Liver (tissue), 9 donors: ENCODE results near the gene WDR77. TPM values are rescaled to one million over a fixed set of nuclear protein-coding genes. Genes with fewer than 3 reads are reported as not detected.

ENCODE experiments used
- DNase-seq: peaks from one replicate; pipeline ENCODE4 v3.0.0-alpha.2; 2017; ENCODE audit warnings: low spot score
- H3K27ac ChIP-seq, 2 donors: one replicate each; pipeline ENCODE4 v1.7.0; 2013; ENCODE audit warnings: inconsistent platforms in 2 of 2, low read length in 2 of 2, control low read depth in 1 of 2, low read depth in 1 of 2, mild to moderate bottlenecking in 1 of 2
- H3K27me3 ChIP-seq, 4 donors: one replicate each; pipeline versions ENCODE4 v1.6.1 to v1.7.0; 2013; ENCODE audit warnings: low read length in 3 of 4, inconsistent platforms in 1 of 4, mild to moderate bottlenecking in 1 of 4, moderate library complexity in 1 of 4; ENCODE audit not compliant: control insufficient read depth in 4 of 4, insufficient read depth in 4 of 4
- H3K36me3 ChIP-seq, 4 donors: one replicate each; pipeline versions ENCODE4 v1.6.1 to v1.7.0; 2013; ENCODE audit warnings: low read length in 3 of 4, mild to moderate bottlenecking in 3 of 4, low read depth in 1 of 4, moderate library complexity in 1 of 4; ENCODE audit not compliant: control insufficient read depth in 4 of 4, insufficient read depth in 3 of 4
- H3K4me1 ChIP-seq, 4 donors: one replicate each; pipeline versions ENCODE4 v1.6.1 to v1.7.0; 2013; ENCODE audit warnings: low read length in 3 of 4, mild to moderate bottlenecking in 3 of 4, moderate library complexity in 1 of 4; ENCODE audit not compliant: control insufficient read depth in 4 of 4, insufficient read depth in 4 of 4
- H3K4me3 ChIP-seq, 3 donors: one replicate each; pipeline versions ENCODE4 v1.6.1 to v1.7.0; 2013; ENCODE audit warnings: low read length in 3 of 3, control low read depth in 1 of 3, low read depth in 1 of 3, mild to moderate bottlenecking in 1 of 3
- H3K9ac ChIP-seq, 2 donors: one replicate each; pipeline ENCODE4 v1.7.0; 2013; ENCODE audit warnings: low read length in 2 of 2, mild to moderate bottlenecking in 2 of 2, moderate library complexity in 2 of 2, control low read depth in 1 of 2, low read depth in 1 of 2
- H3K9me3 ChIP-seq, 4 donors: one replicate each; pipeline versions ENCODE4 v1.6.1 to v1.7.0; 2013; ENCODE audit warnings: low read length in 3 of 4; ENCODE audit not compliant: control insufficient read depth in 4 of 4
- ATF3 ChIP-seq: IDR thresholded peaks from 2 replicates; pipeline ENCODE4 v1.6.1; 2016; ENCODE audit warnings: antibody characterized with exemption
- CTCF ChIP-seq: fragments of 150-350 bp; IDR thresholded peaks from 2 replicates; pipeline ENCODE4 v1.5.1; 2017; ENCODE audit warnings: improper control_type of control experiment, low read depth, low read length; ENCODE audit not compliant: missing input control
- EGR1 ChIP-seq, 2 donors: IDR thresholded peaks; 2 replicates each; pipeline ENCODE4 v1.6.1; 2016 to 2018; ENCODE audit warnings: antibody characterized with exemption in 2 of 2, low read depth in 2 of 2
- FOXA1 ChIP-seq: IDR thresholded peaks from 2 replicates; pipeline ENCODE4 v1.6.1; 2016; ENCODE audit warnings: antibody characterized with exemption
- FOXA2 ChIP-seq: IDR thresholded peaks from 2 replicates; pipeline ENCODE4 v1.6.1; 2016; ENCODE audit warnings: antibody characterized with exemption
- GABPA ChIP-seq, 2 donors: IDR thresholded peaks in 1 of 2; conservative IDR thresholded peaks in 1 of 2; 2 replicates each; pipeline ENCODE4 v1.6.1; 2016; ENCODE audit warnings: antibody characterized with exemption in 2 of 2, mild to moderate bottlenecking in 1 of 2, moderate library complexity in 1 of 2
- HNF4A ChIP-seq, 2 donors: conservative IDR thresholded peaks; 2 replicates each; pipeline ENCODE4 v1.6.1; 2016; ENCODE audit warnings: antibody characterized with exemption in 2 of 2, mild to moderate bottlenecking in 2 of 2
- HNF4G ChIP-seq: IDR thresholded peaks from 2 replicates; pipeline ENCODE4 v1.6.1; 2016; ENCODE audit warnings: antibody characterized with exemption
- JUND ChIP-seq, 2 donors: IDR thresholded peaks; 2 replicates each; pipeline ENCODE4 v1.6.1; 2016; ENCODE audit warnings: antibody characterized with exemption in 2 of 2
- MAX ChIP-seq: IDR thresholded peaks from 2 replicates; pipeline ENCODE4 v1.6.1; 2016; ENCODE audit warnings: antibody characterized with exemption
- NR2F2 ChIP-seq: IDR thresholded peaks from 2 replicates; pipeline ENCODE4 v1.6.1; 2016; ENCODE audit warnings: antibody characterized with exemption
- RAD21 ChIP-seq, 2 donors: IDR thresholded peaks; 2 replicates each; pipeline ENCODE4 v1.6.1; 2016; ENCODE audit warnings: antibody characterized with exemption in 2 of 2, mild to moderate bottlenecking in 2 of 2
- REST ChIP-seq: IDR thresholded peaks from 2 replicates; pipeline ENCODE4 v1.6.1; 2016; ENCODE audit warnings: antibody characterized with exemption, mild to moderate bottlenecking
- RXRA ChIP-seq, 2 donors: IDR thresholded peaks; 2 replicates each; pipeline ENCODE4 v1.6.1; 2017 to 2018; ENCODE audit warnings: antibody characterized with exemption in 2 of 2, mild to moderate bottlenecking in 1 of 2
- SP1 ChIP-seq: IDR thresholded peaks from 2 replicates; pipeline ENCODE4 v1.6.1; 2018; ENCODE audit warnings: antibody characterized with exemption, mild to moderate bottlenecking
- TAF1 ChIP-seq: conservative IDR thresholded peaks from 2 replicates; pipeline ENCODE4 v1.6.1; 2016; ENCODE audit warnings: antibody characterized with exemption, mild to moderate bottlenecking
- YY1 ChIP-seq: IDR thresholded peaks from 2 replicates; pipeline ENCODE4 v1.6.1; 2016; ENCODE audit warnings: antibody characterized with exemption, mild to moderate bottlenecking
- ZBTB33 ChIP-seq: IDR thresholded peaks from 2 replicates; pipeline ENCODE4 v1.6.1; 2016; ENCODE audit warnings: antibody characterized with exemption
- WGBS: extraction: QIAGEN DNeasy Blood & Tissue Kit; methylation state at CpG from one replicate; pipeline ENCODE4 v1.1.7; 2013; 5-methylcytosine and 5-hydroxymethylcytosine counted together
- polyA plus RNA-seq, 2 donors: library from polyadenylated mRNA; stranded (reverse) in 1 of 2; unstranded in 1 of 2; fragments of 200-250 nt in 1 of 2; fragments of >200 nt in 1 of 2; fragmentation: Nextera tagmentation in 1 of 2; extraction: Ambion mirVana in 1 of 2; gene quantifications; one replicate each; pipeline versions ENCODE4 v1.2.1 to v1.2.3, GENCODE V29; 2013 to 2015
- total RNA-seq, 2 donors: library from RNA; depleted of rRNA; stranded (reverse); fragments of >200 nt; gene quantifications; one replicate each; pipeline ENCODE4 v1.2.3, GENCODE V29; 2014
- donor health status: healthy.
- donor health status: healthy.
- donor health status: healthy.
- donor health status: healthy.
- donor health status: healthy.

Gene WDR77
- total and polyA plus RNA-seq, 4 donors, result 12.7 to 25.3 (median 19.9) TPM

GRCh38 chr1:111448482-111448917 is 556 bp downstream of the WDR77 start:
- TF ChIP-seq REST (no peak), HNF4G (no peak), MAX (no peak), ATF3 (no peak), FOXA1 (no peak), FOXA2 (no peak), HNF4A (conservative IDR thresholded peaks at IDR 0.05) (no peak), EGR1 (IDR thresholded peaks at IDR 0.05; ENCODE audit: low read depth in 2 of 2) (no peak), RXRA (IDR thresholded peaks at IDR 0.05) (no peak), CTCF (no peak), NR2F2 (no peak), ZBTB33 (no peak), TAF1 (no peak), YY1 (no peak), GABPA (IDR thresholded peaks at IDR 0.05 in 1 of 2, conservative IDR thresholded peaks at IDR 0.05 in 1 of 2) (no peak), SP1 (no peak), JUND (IDR thresholded peaks at IDR 0.05) (no peak), RAD21 (IDR thresholded peaks at IDR 0.05) (no peak)
- Histone ChIP-seq H3K9ac (peak overlapping the region; percentile 29 to 65), H3K4me3 (peak overlapping the region; percentile 58 to 98 (median 78)), H3K4me1 (peaks cover 2 to 31% (median 23%) of the 10 kb centered on the region in 4 donors), H3K9me3 (no peaks in the 10 kb centered on the region), H3K27ac (peak overlapping the region; percentile 29 to 80), H3K27me3 (no peaks in the 10 kb centered on the region), H3K36me3 (peaks cover 0 to 18% (median 10%) of the 10 kb centered on the region in 4 donors)
- under 1% methylated on average over 25 of the region's 25 CpGs for WGBS
- DNase-seq, result no peak
